Measurements from ENCODE around the gene PLPPR4. TPM values are rescaled to one million over a fixed set of nuclear protein-coding genes. Genes with fewer than 3 reads are reported as not detected.

Gene PLPPR4
- total RNA-seq, 1 donor: 1.8 TPM

- TF ChIP-seq CTCF (IDR thresholded peaks at IDR 0.05; ENCODE audit: extremely low read depth, low read depth, low read length): no peak
- Histone ChIP-seq H3K9me3 (ENCODE audit: low read depth, low read length) (no peaks in the 10 kb centered on the region), H3K36me3 (ENCODE audit: insufficient read depth, low read length) (no peaks in the 10 kb centered on the region), H3K27me3 (ENCODE audit: insufficient read depth, low read length) (no peaks in the 10 kb centered on the region), H3K4me1 (ENCODE audit: insufficient read depth, low read length) (no peaks in the 10 kb centered on the region), H2AFZ (ENCODE audit: low read length) (no peak overlapping the region), H3K4me2 (ENCODE audit: insufficient read depth, low read length) (no peak overlapping the region), H3K27ac (ENCODE audit: low read depth, low read length) (no peak overlapping the region), H4K20me1 (ENCODE audit: insufficient read depth, low read length) (no peaks in the 10 kb centered on the region), H3K4me3 (ENCODE audit: insufficient read depth, low read length) (no peak overlapping the region), H3K79me2 (ENCODE audit: insufficient read depth, low read length) (no peaks in the 10 kb centered on the region)
- DNase-seq (ENCODE audit: insufficient read length, low spot score, missing footprints): no peak
Measured at GRCh38 chr1:99236756-99237155, 27.5 kb upstream of the PLPPR4 start.

- Histone ChIP-seq H3K4me3 (ENCODE audit: insufficient read depth, low read length) (no peak overlapping the region), H3K27ac (ENCODE audit: low read depth, low read length) (no peak overlapping the region), H4K20me1 (ENCODE audit: insufficient read depth, low read length) (no peaks in the 10 kb centered on the region), H2AFZ (ENCODE audit: low read length) (no peak overlapping the region), H3K36me3 (ENCODE audit: insufficient read depth, low read length) (no peaks in the 10 kb centered on the region), H3K27me3 (ENCODE audit: insufficient read depth, low read length) (no peaks in the 10 kb centered on the region), H3K9me3 (ENCODE audit: low read depth, low read length) (no peaks in the 10 kb centered on the region), H3K79me2 (ENCODE audit: insufficient read depth, low read length) (no peaks in the 10 kb centered on the region), H3K4me2 (ENCODE audit: insufficient read depth, low read length) (no peak overlapping the region), H3K4me1 (ENCODE audit: insufficient read depth, low read length) (no peaks in the 10 kb centered on the region)
- no peak for DNase-seq (ENCODE audit: insufficient read length, low spot score, missing footprints)
- no peak for TF ChIP-seq CTCF (IDR thresholded peaks at IDR 0.05; ENCODE audit: extremely low read depth, low read depth, low read length)
Measured at GRCh38 chr1:99239690-99240089, 24.6 kb upstream of the PLPPR4 start.

- H3K4me2 ChIP-seq (ENCODE audit: insufficient read depth, low read length): no peak overlapping the region
- H3K27ac ChIP-seq (ENCODE audit: low read depth, low read length): no peak overlapping the region
- no peaks in the 10 kb centered on the region for H3K9me3 ChIP-seq (ENCODE audit: low read depth, low read length)
- H2AFZ ChIP-seq (ENCODE audit: low read length): no peak overlapping the region
- H3K79me2 ChIP-seq (ENCODE audit: insufficient read depth, low read length): no peaks in the 10 kb centered on the region
- no peaks in the 10 kb centered on the region for H3K27me3 ChIP-seq (ENCODE audit: insufficient read depth, low read length)
- TF ChIP-seq CTCF (IDR thresholded peaks at IDR 0.05; ENCODE audit: extremely low read depth, low read depth, low read length): no peak
- no peaks in the 10 kb centered on the region for H3K4me1 ChIP-seq (ENCODE audit: insufficient read depth, low read length)
- no peaks in the 10 kb centered on the region for H3K36me3 ChIP-seq (ENCODE audit: insufficient read depth, low read length)
- no peak overlapping the region for H3K4me3 ChIP-seq (ENCODE audit: insufficient read depth, low read length)
- no peak for DNase-seq (ENCODE audit: insufficient read length, low spot score, missing footprints)
- no peaks in the 10 kb centered on the region for H4K20me1 ChIP-seq (ENCODE audit: insufficient read depth, low read length)
Measured at GRCh38 chr1:99240621-99241020, 23.7 kb upstream of the PLPPR4 start.

- Histone ChIP-seq H3K4me3 (ENCODE audit: insufficient read depth, low read length) (no peak overlapping the region), H3K27me3 (ENCODE audit: insufficient read depth, low read length) (no peaks in the 10 kb centered on the region), H3K36me3 (ENCODE audit: insufficient read depth, low read length) (no peaks in the 10 kb centered on the region), H4K20me1 (ENCODE audit: insufficient read depth, low read length) (no peaks in the 10 kb centered on the region), H3K4me1 (ENCODE audit: insufficient read depth, low read length) (no peaks in the 10 kb centered on the region), H3K9me3 (ENCODE audit: low read depth, low read length) (no peaks in the 10 kb centered on the region), H3K79me2 (ENCODE audit: insufficient read depth, low read length) (no peaks in the 10 kb centered on the region), H3K4me2 (ENCODE audit: insufficient read depth, low read length) (no peak overlapping the region), H2AFZ (ENCODE audit: low read length) (no peak overlapping the region), H3K27ac (ENCODE audit: low read depth, low read length) (no peak overlapping the region)
- DNase-seq (ENCODE audit: insufficient read length, low spot score, missing footprints): no peak
- TF ChIP-seq CTCF (IDR thresholded peaks at IDR 0.05; ENCODE audit: extremely low read depth, low read depth, low read length): no peak
Measured at GRCh38 chr1:99246152-99246551, 18.1 kb upstream of the PLPPR4 start.
